Endodermal cell (in vitro differentiated cells): ENCODE data around the gene BMP2K. TPM values are rescaled to one million over a fixed set of nuclear protein-coding genes. Genes with fewer than 3 reads are reported as not detected.

Source experiments
- DNase-seq: peaks from one replicate; pipeline ENCODE4 v3.0.0-alpha.2; 2017
- H3K27ac ChIP-seq: 2 replicates; pipeline ENCODE4 v1.5.1; 2013; ENCODE audit warnings: mild to moderate bottlenecking, low read depth, low read length, moderate library complexity
- H3K27me3 ChIP-seq: 2 replicates; pipeline ENCODE4 v1.6.1; 2013; ENCODE audit warnings: mild to moderate bottlenecking, low read length, moderate library complexity; ENCODE audit not compliant: insufficient read depth, control insufficient read depth, poor library complexity, severe bottlenecking
- H3K36me3 ChIP-seq: 2 replicates; pipeline ENCODE4 v1.7.0; 2013; ENCODE audit warnings: mild to moderate bottlenecking, low read length, moderate library complexity; ENCODE audit not compliant: control insufficient read depth, insufficient read depth
- H3K4me1 ChIP-seq: one replicate; pipeline ENCODE4 v1.7.0; 2013; ENCODE audit warnings: low read length; ENCODE audit not compliant: control insufficient read depth, insufficient read depth
- H3K4me3 ChIP-seq: 2 replicates; pipeline ENCODE4 v1.5.1; 2013; ENCODE audit warnings: mild to moderate bottlenecking, low read length, moderate library complexity
- H3K9ac ChIP-seq: 2 replicates; pipeline ENCODE4 v1.6.1; 2013; ENCODE audit warnings: mild to moderate bottlenecking, low read length, moderate library complexity; ENCODE audit not compliant: poor library complexity, severe bottlenecking; ENCODE audit errors: extremely low read depth
- H3K9me3 ChIP-seq: 2 replicates; pipeline ENCODE4 v1.6.1; 2013; ENCODE audit warnings: mild to moderate bottlenecking, low read length, moderate library complexity; ENCODE audit not compliant: control insufficient read depth
- H3K27ac Mint-ChIP-seq: 2 replicates; pipeline ENCODE4 v1.8.0; 2020; ENCODE audit warnings: mixed read lengths
- H3K27me3 Mint-ChIP-seq: 2 replicates; pipeline ENCODE4 v1.8.0; 2021; ENCODE audit warnings: mild to moderate bottlenecking, mixed read lengths; ENCODE audit not compliant: insufficient read depth
- H3K36me3 Mint-ChIP-seq: 2 replicates; pipeline ENCODE4 v1.8.0; 2020; ENCODE audit warnings: low read depth, mixed read lengths
- H3K4me1 Mint-ChIP-seq: 2 replicates; pipeline ENCODE4 v1.8.0; 2020; ENCODE audit warnings: mixed read lengths
- H3K4me3 Mint-ChIP-seq: 2 replicates; pipeline ENCODE4 v1.8.0; 2020; ENCODE audit warnings: mild to moderate bottlenecking, moderate library complexity, mixed read lengths
- H3K9me3 Mint-ChIP-seq: 2 replicates; pipeline ENCODE4 v1.8.0; 2020; ENCODE audit warnings: mild to moderate bottlenecking, mixed read lengths
- WGBS, 2 experiments: methylation state at CpG; one replicate each; pipeline versions ENCODE4 v1.1.5 to v1.1.7; 2013; ENCODE audit warnings: missing lambda C conversion rate in 2 of 2, mixed read lengths in 1 of 2; ENCODE audit not compliant: insufficient coverage in 1 of 2, insufficient read length in 1 of 2; 5-methylcytosine and 5-hydroxymethylcytosine counted together
- total RNA-seq, 2 donors: library from RNA; stranded (reverse); fragmentation: NEBNext Ultra II Directional in 1 of 2; extraction: Animal tissue kit (Norgen Biotek cat#: 25700) in 1 of 2; gene quantifications; 2 replicates in 1 of 2; 3 replicates in 1 of 2; pipeline ENCODE4 v1.2.1, GENCODE V29; 2021
- TF ChIP-seq, protein P1 (sequence below): fragments of 200-600 bp; sonication (generic); conservative IDR thresholded peaks from 2 replicates; pipeline ENCODE4 v1.5.0; 2021; ENCODE audit warnings: antibody characterized with exemption, mild to moderate bottlenecking

BMP2K gene
- total RNA-seq, 2 donors from 2014 or later, result 39.4 to 49.1 TPM

DNA sequence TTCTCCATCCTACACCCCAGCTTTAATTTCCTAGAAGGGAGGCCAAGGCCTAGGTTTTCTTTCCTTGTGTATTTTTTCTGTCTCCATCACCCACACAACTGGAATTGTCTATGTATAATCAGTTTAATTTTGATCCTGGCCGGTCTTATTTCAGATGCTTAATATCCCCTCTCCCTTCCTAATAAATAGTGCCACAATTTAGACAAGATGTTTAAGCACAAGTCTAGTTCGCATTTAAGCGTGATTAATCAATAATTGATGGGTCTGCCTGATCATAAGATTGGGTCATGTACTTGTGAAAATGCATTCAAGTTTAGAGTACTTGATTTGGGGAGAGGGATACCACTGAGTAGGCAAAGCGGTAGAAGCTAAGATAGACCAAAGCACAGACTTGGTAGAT is 2.4 kb downstream of the BMP2K start:
- DNase-seq, result no peak
- H3K27me3 Mint-ChIP-seq, result no peaks in the 10 kb centered on the region
- Histone ChIP-seq H3K9me3 (no peaks in the 10 kb centered on the region), H3K36me3 (peaks cover 5% of the 10 kb centered on the region), H3K9ac (no peak overlapping the region), H3K27ac (no peak overlapping the region), H3K4me1 (peaks cover 5% of the 10 kb centered on the region), H3K27me3 (no peaks in the 10 kb centered on the region), H3K4me3 (peak overlapping the region; percentile 95)
- 91 to 96% methylated on average over 4 of the region's 4 CpGs for WGBS, 2 experiments
- TF ChIP-seq, protein P1, sequence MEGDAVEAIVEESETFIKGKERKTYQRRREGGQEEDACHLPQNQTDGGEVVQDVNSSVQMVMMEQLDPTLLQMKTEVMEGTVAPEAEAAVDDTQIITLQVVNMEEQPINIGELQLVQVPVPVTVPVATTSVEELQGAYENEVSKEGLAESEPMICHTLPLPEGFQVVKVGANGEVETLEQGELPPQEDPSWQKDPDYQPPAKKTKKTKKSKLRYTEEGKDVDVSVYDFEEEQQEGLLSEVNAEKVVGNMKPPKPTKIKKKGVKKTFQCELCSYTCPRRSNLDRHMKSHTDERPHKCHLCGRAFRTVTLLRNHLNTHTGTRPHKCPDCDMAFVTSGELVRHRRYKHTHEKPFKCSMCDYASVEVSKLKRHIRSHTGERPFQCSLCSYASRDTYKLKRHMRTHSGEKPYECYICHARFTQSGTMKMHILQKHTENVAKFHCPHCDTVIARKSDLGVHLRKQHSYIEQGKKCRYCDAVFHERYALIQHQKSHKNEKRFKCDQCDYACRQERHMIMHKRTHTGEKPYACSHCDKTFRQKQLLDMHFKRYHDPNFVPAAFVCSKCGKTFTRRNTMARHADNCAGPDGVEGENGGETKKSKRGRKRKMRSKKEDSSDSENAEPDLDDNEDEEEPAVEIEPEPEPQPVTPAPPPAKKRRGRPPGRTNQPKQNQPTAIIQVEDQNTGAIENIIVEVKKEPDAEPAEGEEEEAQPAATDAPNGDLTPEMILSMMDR, result no peak
- no peak overlapping the region for H3K4me3 Mint-ChIP-seq
- no peak overlapping the region for H3K27ac Mint-ChIP-seq
- no peaks in the 10 kb centered on the region for H3K9me3 Mint-ChIP-seq
- H3K4me1 Mint-ChIP-seq, result peaks cover 2% of the 10 kb centered on the region
- no peaks in the 10 kb centered on the region for H3K36me3 Mint-ChIP-seq

DNA sequence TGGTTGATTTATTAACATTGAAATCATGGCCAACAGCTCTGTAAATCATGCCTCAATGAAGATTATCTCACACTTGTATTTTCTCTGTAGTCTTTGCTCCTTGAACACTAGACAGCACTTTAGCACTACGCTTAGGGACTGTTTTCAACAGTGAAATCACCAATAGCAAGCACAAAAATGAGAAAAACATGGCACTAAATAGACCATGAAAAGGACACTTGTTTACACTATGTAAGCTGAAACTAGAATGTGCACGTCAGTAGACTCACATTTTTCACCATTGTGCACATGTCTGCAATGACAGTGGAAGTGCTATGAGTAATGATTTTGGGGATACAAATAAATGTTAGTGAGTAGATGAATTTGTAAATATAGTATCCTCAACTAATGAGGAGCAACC is 3.1 kb downstream of the BMP2K start:
- H3K27ac ChIP-seq, result no peak overlapping the region

DNA sequence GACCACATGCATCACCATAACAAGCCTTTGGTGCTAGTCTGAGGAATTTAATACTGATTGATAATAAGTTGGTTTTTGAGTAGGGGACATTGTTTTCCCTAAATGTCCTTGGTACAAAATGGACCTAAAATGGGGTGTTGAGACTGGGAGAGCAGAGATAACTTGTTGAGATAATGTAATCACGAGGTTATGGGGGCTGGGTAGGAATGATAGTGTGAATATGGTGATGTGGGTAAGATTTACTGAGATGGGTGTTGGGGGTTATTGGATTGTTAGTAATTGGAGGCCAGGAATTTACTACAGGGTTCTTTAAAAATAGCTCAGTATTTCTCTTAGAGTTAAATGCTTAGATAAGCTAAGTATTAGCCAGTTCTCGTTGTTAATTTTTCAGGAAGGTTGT is 3.9 kb downstream of the BMP2K start:
- TF ChIP-seq, protein P1, result no peak
- H3K4me1 Mint-ChIP-seq, result peaks cover 7% of the 10 kb centered on the region
- 81 to 90% methylated on average over 1 to 2 of the region's 2 CpGs for WGBS, 2 experiments
- DNase-seq, result no peak
- Histone ChIP-seq H3K27me3 (no peaks in the 10 kb centered on the region), H3K36me3 (peaks cover 5% of the 10 kb centered on the region), H3K4me3 (peak overlapping the region; percentile 95), H3K27ac (no peak overlapping the region), H3K4me1 (peaks cover 5% of the 10 kb centered on the region), H3K9ac (no peak overlapping the region), H3K9me3 (no peaks in the 10 kb centered on the region)
- no peak overlapping the region for H3K4me3 Mint-ChIP-seq
- peaks cover 3% of the 10 kb centered on the region for H3K36me3 Mint-ChIP-seq
- H3K9me3 Mint-ChIP-seq, result no peaks in the 10 kb centered on the region
- H3K27me3 Mint-ChIP-seq, result no peaks in the 10 kb centered on the region
- H3K27ac Mint-ChIP-seq, result no peak overlapping the region

More for the DNA sequence above, 3.1 kb downstream of the BMP2K start:
- no peaks in the 10 kb centered on the region for H3K27me3 Mint-ChIP-seq
- Histone ChIP-seq H3K9ac (no peak overlapping the region), H3K36me3 (peaks cover 5% of the 10 kb centered on the region), H3K4me1 (peaks cover 5% of the 10 kb centered on the region), H3K9me3 (no peaks in the 10 kb centered on the region), H3K4me3 (peak overlapping the region; percentile 95), H3K27me3 (no peaks in the 10 kb centered on the region)
- DNase-seq, result no peak
- H3K9me3 Mint-ChIP-seq, result no peaks in the 10 kb centered on the region
- no peak overlapping the region for H3K27ac Mint-ChIP-seq
- H3K4me3 Mint-ChIP-seq, result no peak overlapping the region
- H3K4me1 Mint-ChIP-seq, result peaks cover 7% of the 10 kb centered on the region
- 95 to 96% methylated on average over 2 of the region's 2 CpGs for WGBS, 2 experiments
- no peaks in the 10 kb centered on the region for H3K36me3 Mint-ChIP-seq
- TF ChIP-seq, protein P1, result no peak
